Transverse colon (tissue), 4 donors: ENCODE results near the gene MSH3. TPM values are rescaled to one million over a fixed set of nuclear protein-coding genes. Genes with fewer than 3 reads are reported as not detected.

Experiments used
- DNase-seq: peaks from one replicate; pipeline ENCODE4 v3.0.0-alpha.2; 2019
- H3K27ac ChIP-seq, 4 donors: fragments of 200-600 bp; sonication (generic); 2 replicates each; pipeline ENCODE4 v1.5.1; 2016 to 2018; ENCODE audit warnings: inconsistent platforms in 4 of 4
- H3K27me3 ChIP-seq: fragments of 200-600 bp; sonication (generic); 2 replicates; pipeline ENCODE4 v1.5.1; 2017; ENCODE audit warnings: inconsistent platforms
- H3K36me3 ChIP-seq, 4 donors: fragments of 200-600 bp; sonication (generic); 2 replicates each; pipeline ENCODE4 v1.5.1; 2017 to 2019; ENCODE audit warnings: inconsistent platforms in 4 of 4
- H3K4me1 ChIP-seq, 4 donors: fragments of 200-600 bp; sonication (generic); 2 replicates each; pipeline ENCODE4 v1.5.1; 2017 to 2020; ENCODE audit warnings: inconsistent platforms in 4 of 4
- H3K4me3 ChIP-seq, 4 donors: fragments of 200-600 bp; sonication (generic); 1 replicate in 1 of 4; 2 replicates in 3 of 4; pipeline versions ENCODE4 v1.5.1 to v1.6.1; 2017 to 2019; ENCODE audit warnings: inconsistent platforms in 4 of 4
- H3K9me3 ChIP-seq, 2 donors: fragments of 200-600 bp; sonication (generic); 2 replicates each; pipeline ENCODE4 v1.5.1; 2017 to 2019; ENCODE audit warnings: inconsistent platforms in 2 of 2
- EP300 ChIP-seq: sonication (generic); formaldehyde crosslinking; IDR thresholded peaks from one replicate; pipeline ENCODE4 v1.6.1; 2017; ENCODE audit warnings: antibody characterized with exemption, low read depth
- POLR2A ChIP-seq: fragments of 450-650 bp; IDR thresholded peaks from one replicate; pipeline ENCODE4 v1.6.1; 2016; ENCODE audit warnings: antibody characterized with exemption, mild to moderate bottlenecking, moderate library complexity
- POLR2AphosphoS5 ChIP-seq, 3 donors: sonication (generic); formaldehyde crosslinking; IDR thresholded peaks; one replicate each; pipeline ENCODE4 v1.6.1; 2016; ENCODE audit warnings: antibody characterized with exemption in 3 of 3
- WGBS, 2 donors: methylation state at CpG; one replicate each; pipeline ENCODE4 v1.1.5; 2018; ENCODE audit warnings: low coverage in 1 of 2; 5-methylcytosine and 5-hydroxymethylcytosine counted together
- in situ Hi-C, 4 donors: fragments of 200-750 bp; cut with MboI; loops; one replicate each; pipeline versions ENCODE4 v1.15.0 to v1.15.1; 2017; ENCODE audit warnings: low sequenced_read_pairs in 3 of 4, low pct_ligation_motif_present in 1 of 4, low pct_unique_long_range_greater_than_20kb in 1 of 4
- intact Hi-C: fragments of 100-400 bp; cut with DNase I; formaldehyde crosslinking; loops from one replicate; pipeline ENCODE4 v1.15.1; 2023; ENCODE audit warnings: low total_unique reads
- small RNA-seq, 4 donors: library from RNA; depleted of rRNA; stranded (forward); fragments of <200 nt; gene quantifications; one replicate each; pipeline ENCODE3, GENCODE V24; 2016
- total RNA-seq, 4 donors: library from RNA; depleted of rRNA; stranded (reverse); fragments of >200 nt; gene quantifications; one replicate each; pipeline ENCODE4 v1.1.0, GENCODE V29; 2016
- TF ChIP-seq, protein P1 (sequence below), 5 experiments: fragments of 200-600 bp in 3 of 5; fragments of 450-650 bp in 2 of 5; sonication (generic) in 3 of 5; IDR thresholded peaks; 1 replicate in 2 of 5; 2 replicates in 3 of 5; pipeline ENCODE4 v1.5.1; 2016 to 2017; ENCODE audit warnings: antibody characterized with exemption in 5 of 5, inconsistent platforms in 3 of 5, mild to moderate bottlenecking in 2 of 5, moderate library complexity in 1 of 5

The MSH3 gene
- total RNA-seq, 4 donors from 2014 or later, result 6.4 to 22.2 (median 17.2) TPM

DNA sequence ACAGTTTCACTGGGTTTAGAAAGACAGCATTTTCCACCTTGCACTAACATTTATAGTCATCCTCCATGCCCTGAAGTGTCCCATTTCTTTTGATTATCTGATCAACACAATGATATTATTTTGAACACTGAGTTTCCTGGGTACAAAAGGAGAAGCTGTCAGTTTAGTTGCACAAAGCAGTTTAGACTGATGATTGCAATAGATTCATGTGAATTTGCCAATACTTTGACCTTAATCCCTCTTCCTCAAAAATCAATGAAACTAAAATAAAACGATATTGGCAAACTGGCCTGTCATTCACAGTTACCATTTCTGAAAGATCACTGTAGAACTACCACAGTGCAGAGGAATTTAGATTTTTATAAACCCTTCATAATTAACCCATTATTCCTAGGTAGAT is 271.5 kb downstream of the MSH3 start:
- H3K9me3 ChIP-seq, result no peaks in the 10 kb centered on the region
- no peak overlapping the region for H3K4me3 ChIP-seq
- 79 to 91% methylated on average over 1 of the region's 1 CpG for WGBS, 2 donors
- peaks cover 0 to 3% (median 0%) of the 10 kb centered on the region in 4 donors for H3K4me1 ChIP-seq
- no peak for TF ChIP-seq EP300
- no peak for TF ChIP-seq POLR2AphosphoS5 (IDR thresholded peaks at IDR 0.05)
- TF ChIP-seq POLR2A, result no peak
- TF ChIP-seq, protein P1, sequence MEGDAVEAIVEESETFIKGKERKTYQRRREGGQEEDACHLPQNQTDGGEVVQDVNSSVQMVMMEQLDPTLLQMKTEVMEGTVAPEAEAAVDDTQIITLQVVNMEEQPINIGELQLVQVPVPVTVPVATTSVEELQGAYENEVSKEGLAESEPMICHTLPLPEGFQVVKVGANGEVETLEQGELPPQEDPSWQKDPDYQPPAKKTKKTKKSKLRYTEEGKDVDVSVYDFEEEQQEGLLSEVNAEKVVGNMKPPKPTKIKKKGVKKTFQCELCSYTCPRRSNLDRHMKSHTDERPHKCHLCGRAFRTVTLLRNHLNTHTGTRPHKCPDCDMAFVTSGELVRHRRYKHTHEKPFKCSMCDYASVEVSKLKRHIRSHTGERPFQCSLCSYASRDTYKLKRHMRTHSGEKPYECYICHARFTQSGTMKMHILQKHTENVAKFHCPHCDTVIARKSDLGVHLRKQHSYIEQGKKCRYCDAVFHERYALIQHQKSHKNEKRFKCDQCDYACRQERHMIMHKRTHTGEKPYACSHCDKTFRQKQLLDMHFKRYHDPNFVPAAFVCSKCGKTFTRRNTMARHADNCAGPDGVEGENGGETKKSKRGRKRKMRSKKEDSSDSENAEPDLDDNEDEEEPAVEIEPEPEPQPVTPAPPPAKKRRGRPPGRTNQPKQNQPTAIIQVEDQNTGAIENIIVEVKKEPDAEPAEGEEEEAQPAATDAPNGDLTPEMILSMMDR (IDR thresholded peaks at IDR 0.05), result no peak
- DNase-seq, result no peak
- H3K27me3 ChIP-seq, result no peaks in the 10 kb centered on the region
- H3K36me3 ChIP-seq, result no peaks in the 10 kb centered on the region
- intact Hi-C loops (no loop called here), in situ Hi-C loops (no loop called here)
- H3K27ac ChIP-seq, result no peak overlapping the region

Small RNA genes lying within 50 kb of the gene (small RNA-seq; reads per million reads assigned to genes)
- gene MTRNR2L2, result 0 reads per million in 4 donors

Other genes starting within 250 kb of the MSH3 start
- gene ZFYVE16, start 246.6 kb upstream of the MSH3 start, total RNA-seq, result 10 to 100 TPM; 24.3 to 64.0 (median 34.0) TPM
- 1 to 10 TPM in 3 of 4 donors, not detected in 1; 1.1 to 4.1 (median 3.8) TPM for gene FAM151B, start 166.6 kb upstream of the MSH3 start, total RNA-seq
- gene ANKRD34B, start 84.4 kb upstream of the MSH3 start, total RNA-seq, result not detected
- 10 to 100 TPM; 12.7 to 31.4 (median 26.8) TPM for gene DHFR, start 331 bp downstream of the MSH3 start, total RNA-seq